Endothelial cell of umbilical vein (primary cell): ENCODE data around the gene PID1. TPM values are rescaled to one million over a fixed set of nuclear protein-coding genes. Genes with fewer than 3 reads are reported as not detected.

Experiments used
- BruUV-seq: library from RNA; stranded (reverse); fragments of 400-500 nt; replicated peaks from 2 replicates; lab custom pipeline; 2021; lab: Mats Ljungman, UMichigan
- CTCF ChIA-PET: fragments of 300-600, 350-600 bp; sonication (Branson Sonifier 250); formaldehyde crosslinking; loops from one replicate; lab custom pipeline; 2021; ENCODE audit warnings: antibody characterized with exemption, inconsistent platforms; lab: Charles Lee
- POLR2A ChIA-PET: fragments of 300-600, 350-600 bp; sonication (Branson Sonifier 250); formaldehyde crosslinking; loops from one replicate; lab custom pipeline; 2021; ENCODE audit warnings: antibody characterized with exemption, inconsistent platforms; lab: Charles Lee
- DNase-seq: peaks from one replicate; pipeline ENCODE4 v3.0.0-alpha.2; 2011; ENCODE audit warnings: low read depth, low spot score
- FAIRE-seq: peaks from 2 replicates; lab custom pipeline; 2011; peaks lifted over from hg19 to GRCh38; lab: Jason Lieb, UNC
- H2AFZ ChIP-seq: 2 replicates; pipeline ENCODE4 v1.6.0; 2012; ENCODE audit warnings: low read depth, low read length, control low read depth, inconsistent platforms
- H3K27ac ChIP-seq: 2 replicates; pipeline ENCODE4 v1.5.1; 2011; ENCODE audit warnings: low read depth, mild to moderate bottlenecking, control low read depth, low read length, moderate library complexity; ENCODE audit not compliant: insufficient read depth
- H3K27me3 ChIP-seq, 2 experiments: 2 replicates each; pipeline versions ENCODE4 v1.6.0 to v1.6.1; 2011; ENCODE audit warnings: low read length in 2 of 2, mixed read lengths in 1 of 2; ENCODE audit not compliant: control insufficient read depth in 2 of 2, insufficient read depth in 2 of 2
- H3K36me3 ChIP-seq, 2 experiments: 2 replicates in 1 of 2; 3 replicates in 1 of 2; pipeline ENCODE4 v1.5.1; 2011; ENCODE audit warnings: low read length in 2 of 2, mild to moderate bottlenecking in 1 of 2, moderate library complexity in 1 of 2; ENCODE audit not compliant: control insufficient read depth in 2 of 2, insufficient read depth in 2 of 2; ENCODE audit errors: extremely low read depth in 1 of 2
- H3K4me1 ChIP-seq: 3 replicates; pipeline ENCODE4 v1.5.1; 2011; ENCODE audit warnings: mild to moderate bottlenecking, low read length; ENCODE audit not compliant: control insufficient read depth, insufficient read depth; ENCODE audit errors: extremely low read depth
- H3K4me2 ChIP-seq: 2 replicates; pipeline ENCODE4 v1.6.1; 2011; ENCODE audit warnings: low read length, control low read depth, mixed read lengths; ENCODE audit not compliant: insufficient read depth
- H3K4me3 ChIP-seq, 3 experiments: fragments of 200-600 bp in 1 of 3; sonication (generic), shearing (Covaris generic) in 1 of 3; replicated peaks in 1 of 3; 2 replicates each; pipeline ENCODE4 v1.5.1; 2011 to 2016; ENCODE audit warnings: control low read depth in 3 of 3, low read length in 3 of 3, mild to moderate bottlenecking in 2 of 3, inconsistent platforms in 1 of 3, low read depth in 1 of 3, moderate library complexity in 1 of 3; ENCODE audit not compliant: insufficient read depth in 1 of 3
- H3K79me2 ChIP-seq: 2 replicates; pipeline ENCODE4 v1.6.0; 2012; ENCODE audit warnings: low read length, inconsistent platforms; ENCODE audit not compliant: control insufficient read depth, insufficient read depth
- H3K9ac ChIP-seq: replicated peaks from 2 replicates; pipeline ENCODE3; 2011; ENCODE audit warnings: low read length, control low read depth; ENCODE audit not compliant: insufficient read depth; ENCODE audit errors: extremely low read depth
- H3K9me1 ChIP-seq: replicated peaks from 3 replicates; pipeline ENCODE4 v1.6.0; 2011; ENCODE audit warnings: mild to moderate bottlenecking, low read length; ENCODE audit not compliant: control insufficient read depth, insufficient read depth; ENCODE audit errors: extremely low read depth
- H3K9me3 ChIP-seq: replicated peaks from 2 replicates; pipeline ENCODE4 v1.5.1; 2012; ENCODE audit warnings: low read length, inconsistent platforms; ENCODE audit not compliant: control insufficient read depth, insufficient read depth
- H4K20me1 ChIP-seq: replicated peaks from 2 replicates; pipeline ENCODE3; 2011; ENCODE audit warnings: mild to moderate bottlenecking, low read length; ENCODE audit not compliant: control insufficient read depth, insufficient read depth; ENCODE audit errors: extremely low read depth
- CTCF ChIP-seq, 2 donors: IDR thresholded peaks; 1 replicate in 1 of 2; 2 replicates in 1 of 2; pipeline ENCODE4 v1.5.1; 2011; ENCODE audit warnings: low read length in 2 of 2, mild to moderate bottlenecking in 2 of 2, moderate library complexity in 2 of 2, control low read depth in 1 of 2, inconsistent platforms in 1 of 2, low read depth in 1 of 2; ENCODE audit not compliant: insufficient read depth in 1 of 2; ENCODE audit errors: extremely low read depth in 1 of 2
- EZH2 ChIP-seq: IDR thresholded peaks from 2 replicates; pipeline ENCODE4 v1.6.1; 2012; ENCODE audit warnings: borderline replicate concordance, low read depth, mild to moderate bottlenecking, moderate library complexity, low read length, inconsistent platforms; ENCODE audit not compliant: severe bottlenecking
- FOS ChIP-seq: IDR thresholded peaks from 2 replicates; pipeline ENCODE4 v1.6.1; 2011; ENCODE audit warnings: mild to moderate bottlenecking, low read length, moderate library complexity, borderline replicate concordance; ENCODE audit not compliant: insufficient read depth
- GATA2 ChIP-seq: IDR thresholded peaks from 2 replicates; pipeline ENCODE4 v1.7.0; 2011; ENCODE audit warnings: low read depth, mild to moderate bottlenecking, moderate library complexity, mixed read lengths, low read length; ENCODE audit not compliant: insufficient read length, insufficient read depth
- JUN ChIP-seq: IDR thresholded peaks from 2 replicates; pipeline ENCODE4 v1.6.1; 2011; ENCODE audit warnings: borderline replicate concordance, low read depth; ENCODE audit not compliant: insufficient read length, insufficient read depth
- MAX ChIP-seq: IDR thresholded peaks from 2 replicates; pipeline ENCODE4 v1.6.1; 2011; ENCODE audit not compliant: insufficient read depth, insufficient read length
- MYC ChIP-seq: IDR thresholded peaks from one replicate; pipeline ENCODE4 v1.6.1; 2011; ENCODE audit warnings: mild to moderate bottlenecking, low read depth, low read length
- POLR2A ChIP-seq: IDR thresholded peaks from 2 replicates; pipeline ENCODE4 v1.6.1; 2012; ENCODE audit warnings: low read depth, mild to moderate bottlenecking, control low read depth, low read length
- POLR2AphosphoS5 ChIP-seq: IDR thresholded peaks from 2 replicates; pipeline ENCODE4 v1.6.1; 2012; ENCODE audit warnings: low read depth, mild to moderate bottlenecking, control low read depth, low read length, moderate library complexity; ENCODE audit not compliant: insufficient read depth
- dilution Hi-C: fragments of 300-500 bp; cut with MboI; formaldehyde crosslinking; loops from one replicate; pipeline ENCODE4 v1.15.0; 2019; ENCODE audit warnings: low sequenced_read_pairs; ENCODE audit not compliant: extremely low pct_ligation_motif_present
- intact Hi-C: fragments of 100-400 bp; cut with micrococcal nuclease; formaldehyde crosslinking; loops from one replicate; pipeline ENCODE4 v1.10.0; 2022
- polyA plus RNA-seq, 4 experiments: library from polyadenylated mRNA; depleted of rRNA in 3 of 4; stranded (reverse) in 3 of 4; unstranded in 1 of 4; fragments of >200 nt; gene quantifications; 2 replicates each; pipeline versions ENCODE4 v1.2.1 to v1.2.3, GENCODE V29; 2011 to 2012; ENCODE audit warnings: missing spikeins in 1 of 4
- total RNA-seq: library from RNA; stranded (reverse); gene quantifications from 2 replicates; pipeline ENCODE4 v1.2.3, GENCODE V29; 2021

The PID1 gene
- total and polyA plus RNA-seq, 2 donors (not counting 3 experiments of a cell fraction or from before 2014, with no cell fraction given), result not detected

- TF ChIP-seq MAX, result no peak
- TF ChIP-seq EZH2, result no peak
- no peak for TF ChIP-seq CTCF (IDR thresholded peaks at IDR 0.05; ENCODE audit: extremely low read depth in 1 of 2, insufficient read depth in 1 of 2, low read depth in 1 of 2, low read length in 2 of 2)
These were observed 97.2 kb downstream of the PID1 start for GRCh38 chr2:229173825-229174359.

GRCh38 chr2:229170916-229171315 is 100.2 kb downstream of the PID1 start:
- FAIRE-seq (no peak), DNase-seq (no peak)
- Histone ChIP-seq H3K27me3 (no peaks in the 10 kb centered on the region), H3K4me1 (no peaks in the 10 kb centered on the region), H3K9me1 (no peaks in the 10 kb centered on the region), H2AFZ (no peak overlapping the region), H3K79me2 (no peaks in the 10 kb centered on the region), H3K4me2 (no peak overlapping the region), H3K36me3 (no peaks in the 10 kb centered on the region), H3K27ac (no peak overlapping the region), H3K4me3 (no peak overlapping the region), H3K9me3 (no peaks in the 10 kb centered on the region), H3K9ac (no peak overlapping the region), H4K20me1 (no peaks in the 10 kb centered on the region)
- ChIA-PET CTCF (no interaction called here), POLR2A (no interaction called here)
- dilution Hi-C loops (no loop called here), intact Hi-C loops (no loop called here)
- TF ChIP-seq MAX, result no peak
- TF ChIP-seq GATA2, result no peak
- TF ChIP-seq JUN, result no peak
- TF ChIP-seq FOS, result no peak
- TF ChIP-seq EZH2, result no peak
- no peak for TF ChIP-seq CTCF (IDR thresholded peaks at IDR 0.05; ENCODE audit: extremely low read depth in 1 of 2, insufficient read depth in 1 of 2, low read depth in 1 of 2, low read length in 2 of 2)
- TF ChIP-seq POLR2A, result no peak
- TF ChIP-seq POLR2AphosphoS5, result no peak
- TF ChIP-seq MYC, result no peak
- BruUV-seq, result no TSS peak

More at GRCh38 chr2:229173825-229174359, 97.2 kb downstream of the PID1 start:
- dilution Hi-C loops, result no loop called here
- intact Hi-C loops, result no loop called here
- H3K9me1 ChIP-seq, result no peaks in the 10 kb centered on the region
- no TSS peak for BruUV-seq
- no peaks in the 10 kb centered on the region for H3K4me1 ChIP-seq
- H3K79me2 ChIP-seq, result no peaks in the 10 kb centered on the region
- POLR2A ChIA-PET, result no interaction called here
- H3K4me3 ChIP-seq, result no peak overlapping the region
- H2AFZ ChIP-seq, result no peak overlapping the region
- H3K9me3 ChIP-seq, result no peaks in the 10 kb centered on the region
- CTCF ChIA-PET, result no interaction called here
- H4K20me1 ChIP-seq, result no peaks in the 10 kb centered on the region
- H3K36me3 ChIP-seq, result no peaks in the 10 kb centered on the region
- H3K4me2 ChIP-seq, result no peak overlapping the region
- DNase-seq (no peak), FAIRE-seq (no peak)
- H3K27ac ChIP-seq, result no peak overlapping the region
- no peak overlapping the region for H3K9ac ChIP-seq
- no peaks in the 10 kb centered on the region for H3K27me3 ChIP-seq
